ENCODE data around the gene PEX19. TPM values are rescaled to one million over a fixed set of nuclear protein-coding genes. Genes with fewer than 3 reads are reported as not detected.

PEX19 gene
- total RNA-seq, 1 donor from 2014 or later, result 74.6 TPM

GRCh38 chr1:160300173-160300572 lies 15.2 kb upstream of the PEX19 start:
- H2AFZ ChIP-seq (replicated peaks), result no peak overlapping the region
- H3K4me3 ChIP-seq, result no peak overlapping the region
- Mint-ChIP-seq H3K9me3 (no peaks in the 10 kb centered on the region), H3K4me1 (no peaks in the 10 kb centered on the region), H3K27me3 (ENCODE audit: insufficient read depth, low read depth) (no peaks in the 10 kb centered on the region), H3K27ac (no peak overlapping the region), H3K36me3 (peaks cover 32% of the 10 kb centered on the region), H3K4me3 (no peak overlapping the region)
- TF ChIP-seq, protein P1, sequence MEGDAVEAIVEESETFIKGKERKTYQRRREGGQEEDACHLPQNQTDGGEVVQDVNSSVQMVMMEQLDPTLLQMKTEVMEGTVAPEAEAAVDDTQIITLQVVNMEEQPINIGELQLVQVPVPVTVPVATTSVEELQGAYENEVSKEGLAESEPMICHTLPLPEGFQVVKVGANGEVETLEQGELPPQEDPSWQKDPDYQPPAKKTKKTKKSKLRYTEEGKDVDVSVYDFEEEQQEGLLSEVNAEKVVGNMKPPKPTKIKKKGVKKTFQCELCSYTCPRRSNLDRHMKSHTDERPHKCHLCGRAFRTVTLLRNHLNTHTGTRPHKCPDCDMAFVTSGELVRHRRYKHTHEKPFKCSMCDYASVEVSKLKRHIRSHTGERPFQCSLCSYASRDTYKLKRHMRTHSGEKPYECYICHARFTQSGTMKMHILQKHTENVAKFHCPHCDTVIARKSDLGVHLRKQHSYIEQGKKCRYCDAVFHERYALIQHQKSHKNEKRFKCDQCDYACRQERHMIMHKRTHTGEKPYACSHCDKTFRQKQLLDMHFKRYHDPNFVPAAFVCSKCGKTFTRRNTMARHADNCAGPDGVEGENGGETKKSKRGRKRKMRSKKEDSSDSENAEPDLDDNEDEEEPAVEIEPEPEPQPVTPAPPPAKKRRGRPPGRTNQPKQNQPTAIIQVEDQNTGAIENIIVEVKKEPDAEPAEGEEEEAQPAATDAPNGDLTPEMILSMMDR (IDR thresholded peaks at IDR 0.05), result no peak
- no peak for TF ChIP-seq EZH2 (IDR thresholded peaks at IDR 0.05)
- TF ChIP-seq EZH2phosphoT487 (IDR thresholded peaks at IDR 0.05), result no peak
- no peaks in the 10 kb centered on the region for H3K27me3 ChIP-seq
- H3K9me3 ChIP-seq (ENCODE audit: low read depth), result no peaks in the 10 kb centered on the region
- peaks cover 26% of the 10 kb centered on the region for H3K36me3 ChIP-seq
- no peak overlapping the region for H3K9ac ChIP-seq
- no peaks in the 10 kb centered on the region for H3K4me1 ChIP-seq
- H3K79me2 ChIP-seq (ENCODE audit: low read depth), result no peaks in the 10 kb centered on the region
- no peak overlapping the region for H3K4me2 ChIP-seq
- H3F3A ChIP-seq (ENCODE audit: low read depth), result no peaks in the 10 kb centered on the region
- no peaks in the 10 kb centered on the region for H4K20me1 ChIP-seq (ENCODE audit: low read depth)
- no peak overlapping the region for H3K27ac ChIP-seq
- no peak for DNase-seq (ENCODE audit: low spot score)

GRCh38 chr1:160296036-160296435 lies 11.1 kb upstream of the PEX19 start:
- Histone ChIP-seq H3K79me2 (ENCODE audit: low read depth) (no peaks in the 10 kb centered on the region), H3K4me2 (no peak overlapping the region), H3K4me1 (no peaks in the 10 kb centered on the region), H3K36me3 (peaks cover 26% of the 10 kb centered on the region), H3K9ac (no peak overlapping the region), H3K27ac (no peak overlapping the region), H4K20me1 (ENCODE audit: low read depth) (no peaks in the 10 kb centered on the region), H3K9me3 (ENCODE audit: low read depth) (no peaks in the 10 kb centered on the region), H3K27me3 (no peaks in the 10 kb centered on the region), H3K4me3 (no peak overlapping the region), H3F3A (ENCODE audit: low read depth) (peaks cover 14% of the 10 kb centered on the region), H2AFZ (replicated peaks) (no peak overlapping the region)
- Mint-ChIP-seq H3K27ac (no peak overlapping the region), H3K9me3 (no peaks in the 10 kb centered on the region), H3K4me1 (no peaks in the 10 kb centered on the region), H3K36me3 (peaks cover 41% of the 10 kb centered on the region), H3K27me3 (ENCODE audit: insufficient read depth, low read depth) (no peaks in the 10 kb centered on the region), H3K4me3 (no peak overlapping the region)
- TF ChIP-seq, protein P1 (IDR thresholded peaks at IDR 0.05), result no peak
- TF ChIP-seq EZH2 (IDR thresholded peaks at IDR 0.05) (no peak), EZH2phosphoT487 (IDR thresholded peaks at IDR 0.05) (no peak)
- no peak for DNase-seq (ENCODE audit: low spot score)

- no peaks in the 10 kb centered on the region for H3K79me2 ChIP-seq (ENCODE audit: low read depth)
- Mint-ChIP-seq H3K36me3 (peaks cover 42% of the 10 kb centered on the region), H3K27ac (no peak overlapping the region), H3K4me3 (no peak overlapping the region), H3K27me3 (ENCODE audit: insufficient read depth, low read depth) (no peaks in the 10 kb centered on the region), H3K9me3 (no peaks in the 10 kb centered on the region), H3K4me1 (no peaks in the 10 kb centered on the region)
- TF ChIP-seq, protein P1 (IDR thresholded peaks at IDR 0.05), result no peak
- TF ChIP-seq EZH2phosphoT487 (IDR thresholded peaks at IDR 0.05) (no peak), EZH2 (IDR thresholded peaks at IDR 0.05) (no peak)
- no peak overlapping the region for H2AFZ ChIP-seq (replicated peaks)
- H3K4me2 ChIP-seq, result no peak overlapping the region
- no peak overlapping the region for H3K27ac ChIP-seq
- peaks cover 32% of the 10 kb centered on the region for H3K36me3 ChIP-seq
- no peak overlapping the region for H3K9ac ChIP-seq
- peaks cover 20% of the 10 kb centered on the region for H3F3A ChIP-seq (ENCODE audit: low read depth)
- H3K9me3 ChIP-seq (ENCODE audit: low read depth), result no peaks in the 10 kb centered on the region
- no peak overlapping the region for H3K4me3 ChIP-seq
- DNase-seq (ENCODE audit: low spot score), result no peak
- H3K27me3 ChIP-seq, result no peaks in the 10 kb centered on the region
- no peaks in the 10 kb centered on the region for H3K4me1 ChIP-seq
- H4K20me1 ChIP-seq (ENCODE audit: low read depth), result no peaks in the 10 kb centered on the region
Measured at GRCh38 chr1:160293020-160293968, 8.4 kb upstream of the PEX19 start.

All from neural progenitor cell (in vitro differentiated cells).